HG03095 (cell line): ENCODE results near the gene NUDT2.

ENCODE experiments used
- ATAC-seq: cut with Tn5 transposase; IDR thresholded peaks from one replicate; pipeline ENCODE4 v1.9.1; 2021; ENCODE audit warnings: moderate library complexity; ENCODE audit not compliant: unreplicated experiment

NUDT2 gene

GRCh38 chr9:34370335-34370969 lies 41.1 kb downstream of the NUDT2 start:
- no peak for ATAC-seq

DNA sequence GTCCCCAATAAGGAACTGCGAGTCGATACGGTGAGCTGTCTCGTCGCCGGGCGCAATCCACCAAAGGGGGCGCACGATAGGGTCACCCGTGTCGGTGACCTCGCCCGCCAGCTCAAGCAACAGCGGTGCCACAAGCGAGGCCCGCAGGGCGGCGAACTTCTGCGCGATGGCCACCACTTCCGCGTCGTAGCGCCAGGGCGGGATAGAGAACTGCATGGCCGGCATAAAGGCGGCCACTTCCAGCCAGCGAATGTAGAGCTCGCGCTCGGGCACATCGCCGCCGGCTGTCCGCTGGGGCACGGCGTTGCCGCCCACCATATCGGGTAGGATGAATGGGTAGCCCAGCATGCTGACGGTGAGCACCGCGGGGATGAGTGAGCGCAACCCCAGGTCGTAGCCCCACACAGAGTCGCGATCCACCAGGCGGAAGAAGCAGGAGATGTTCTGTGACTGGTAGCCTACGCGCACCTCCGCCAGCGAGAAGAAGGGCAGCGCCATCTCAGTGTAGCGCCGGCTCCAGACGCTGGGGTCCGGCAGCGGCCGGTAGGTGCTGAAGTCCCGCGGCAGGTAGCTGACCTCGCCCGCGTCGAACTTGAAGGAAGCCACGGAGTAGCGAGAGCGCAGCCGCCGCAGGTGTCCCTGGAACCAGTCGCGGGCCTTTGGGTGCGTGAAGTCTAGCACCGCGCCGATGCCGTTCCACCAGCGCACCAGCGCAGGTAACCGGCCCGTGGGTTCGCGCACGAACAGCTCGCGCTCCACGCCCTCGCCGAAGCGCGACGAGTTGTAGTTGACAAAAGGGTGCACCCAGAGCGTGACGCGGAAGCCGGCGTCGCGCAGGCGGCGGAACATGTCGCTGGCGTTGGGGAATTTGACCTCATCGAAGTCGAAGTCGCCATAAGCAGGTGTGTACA lies 41.9 kb downstream of the NUDT2 start:
- no peak for ATAC-seq

DNA sequence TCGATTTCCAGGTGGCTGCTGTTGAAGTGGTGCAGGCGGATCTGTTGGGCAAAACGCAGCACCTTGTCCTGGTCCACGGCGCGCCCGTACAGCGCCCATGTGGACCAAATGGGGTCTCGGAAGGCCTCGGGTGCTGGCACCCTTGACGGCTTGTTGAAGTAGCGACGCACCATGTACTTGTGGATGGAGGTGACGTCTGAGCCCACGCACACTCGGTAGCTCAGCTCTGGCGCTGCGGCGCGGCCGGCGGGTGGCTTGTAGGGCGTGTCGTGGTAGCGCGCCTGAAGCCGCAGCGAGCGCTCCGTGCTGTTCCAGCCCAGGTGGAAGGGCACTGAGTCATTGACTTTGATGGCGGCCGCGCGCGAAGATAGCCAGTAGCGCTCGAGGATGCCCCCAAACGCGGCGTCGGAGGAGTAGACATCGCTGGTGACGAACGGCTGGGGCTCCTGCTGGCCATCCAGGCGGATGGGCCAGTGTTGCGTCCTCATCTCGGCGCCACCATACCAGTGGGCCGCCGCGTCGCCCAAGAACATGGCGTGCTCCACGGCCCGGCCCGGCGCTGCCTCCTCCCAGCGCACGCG lies 42.6 kb downstream of the NUDT2 start:
- no peak for ATAC-seq

GRCh38 chr9:34372467-34373011 lies 43.2 kb downstream of the NUDT2 start:
- ATAC-seq: no peak

DNA sequence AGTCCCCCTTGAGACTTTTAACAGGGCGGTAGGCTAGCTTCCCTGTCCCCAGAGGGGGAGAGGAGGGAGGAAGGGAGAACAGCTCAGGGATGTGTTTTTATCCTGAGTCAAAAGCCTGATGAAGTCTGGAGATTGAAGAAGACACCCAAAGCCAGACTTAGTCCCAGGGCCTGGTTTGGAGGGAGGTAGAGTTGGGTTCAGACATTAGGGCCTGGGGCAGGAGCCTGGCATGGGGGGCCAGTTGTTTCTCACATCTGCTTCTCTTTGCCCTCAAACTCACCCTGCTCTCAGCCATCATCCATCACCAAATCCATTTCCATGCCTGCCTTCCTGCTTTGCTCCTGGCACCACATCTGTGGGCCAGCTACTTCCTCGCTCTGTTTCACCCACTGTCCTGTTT lies 44.4 kb downstream of the NUDT2 start:
- no peak for ATAC-seq

DNA sequence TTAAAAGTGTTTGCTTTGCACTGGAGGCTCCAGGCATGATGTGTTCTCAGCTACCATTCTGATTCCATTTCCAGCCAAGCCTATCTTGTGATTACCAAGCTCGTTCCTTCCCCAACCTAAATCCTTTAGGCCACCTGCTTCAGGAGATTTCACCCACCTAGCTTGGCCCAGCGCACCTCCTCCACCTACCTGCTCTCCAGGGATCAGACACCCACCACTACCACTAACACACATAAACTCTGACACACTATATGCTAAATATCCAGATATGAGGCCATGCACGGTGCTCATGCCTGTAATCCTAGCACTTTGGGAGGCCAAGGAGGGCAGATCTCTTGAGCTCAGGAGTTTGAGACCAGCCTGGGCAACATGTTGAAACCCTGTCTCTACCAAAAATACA lies 45.0 kb downstream of the NUDT2 start:
- no peak for ATAC-seq

GRCh38 chr9:34374905-34375552 lies 45.7 kb downstream of the NUDT2 start:
- ATAC-seq: no peak

- ATAC-seq: no peak
These were observed 46.7 kb downstream of the NUDT2 start for GRCh38 chr9:34375901-34376595.

GRCh38 chr9:34376596-34377403 lies 47.4 kb downstream of the NUDT2 start, which contains the start of gene MYORG:
Gene MYORG, minus strand, starts transcription at chr9:34376898. Its CDS starts 3,955 bp downstream, at chr9:34372943.
- peak; percentile 82 for ATAC-seq

DNA sequence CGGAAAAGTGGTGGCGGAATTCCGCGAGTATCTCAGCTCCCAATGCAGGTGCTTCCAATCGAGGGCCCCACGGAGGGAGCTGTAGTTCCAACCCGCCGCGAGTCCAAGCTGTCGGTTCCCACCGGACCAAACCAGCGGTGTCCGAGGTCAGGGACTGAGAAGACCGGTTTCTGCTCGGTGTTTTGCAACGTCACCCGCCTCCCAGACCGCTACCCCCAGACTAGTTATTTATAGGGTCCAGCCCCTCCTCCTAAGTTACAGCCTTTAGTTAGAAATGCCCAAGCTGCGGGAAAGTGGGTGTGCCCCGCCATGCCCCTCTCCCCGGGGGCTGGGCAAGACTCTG lies 48.0 kb downstream of the NUDT2 start:
- no peak for ATAC-seq

DNA sequence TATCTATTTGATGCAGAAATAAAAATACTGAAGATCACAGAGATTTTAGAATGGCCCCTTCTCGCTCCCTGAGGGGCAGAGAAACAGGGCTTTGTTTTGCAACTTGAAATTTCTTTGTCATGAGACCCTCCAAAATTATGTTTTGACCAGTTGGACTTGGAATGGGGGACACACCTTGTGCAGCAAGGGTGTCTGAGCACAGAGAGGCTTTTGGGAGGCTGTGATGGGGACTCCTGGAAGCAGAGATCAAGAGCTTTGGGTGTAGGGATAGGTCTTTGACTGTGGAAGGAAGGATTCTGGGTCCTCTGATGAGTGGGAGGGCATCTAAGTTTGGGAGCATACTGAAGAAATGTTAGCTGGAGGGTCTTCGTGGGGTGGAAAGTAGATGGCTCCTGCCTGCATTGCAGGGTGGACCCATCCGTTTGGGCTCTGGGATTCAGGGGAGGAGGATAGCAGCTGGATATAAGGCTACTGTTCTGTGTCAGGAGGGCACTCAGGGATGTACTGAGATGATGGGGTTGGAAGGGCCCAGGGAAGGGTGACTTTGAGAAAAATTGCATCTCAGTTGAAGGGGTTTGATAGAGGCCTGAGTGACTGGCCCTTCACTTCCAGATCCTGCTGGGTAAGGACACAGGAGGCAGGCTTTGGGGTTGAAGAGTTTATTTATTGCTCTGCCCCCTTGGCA lies 49.1 kb downstream of the NUDT2 start:
- no peak for ATAC-seq

GRCh38 chr9:34379334-34380033 lies 50.1 kb downstream of the NUDT2 start:
- no peak for ATAC-seq

DNA sequence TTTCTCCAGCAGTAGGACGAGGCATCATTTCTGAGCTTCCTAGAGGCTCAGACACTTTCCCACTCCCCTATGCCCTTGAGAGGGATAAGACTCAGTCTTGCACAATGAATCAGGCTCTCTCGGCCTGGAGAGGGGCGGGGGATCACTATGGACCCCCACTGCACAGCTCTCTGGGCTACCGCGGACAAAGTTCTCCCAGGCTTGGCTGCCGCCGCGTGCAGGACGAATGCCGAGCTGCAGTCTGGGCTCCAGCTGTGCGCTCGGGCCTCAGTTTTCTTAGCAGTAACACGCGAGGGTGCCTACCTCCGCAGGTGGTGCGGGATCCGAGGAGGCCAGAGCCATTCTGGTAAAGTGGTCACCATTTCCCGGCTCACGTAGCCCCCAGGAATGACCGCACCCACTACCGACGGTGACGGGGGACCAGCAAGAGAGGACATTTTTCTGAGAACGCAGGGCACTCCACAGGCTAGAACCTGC lies 50.7 kb downstream of the NUDT2 start:
- no peak for ATAC-seq

DNA sequence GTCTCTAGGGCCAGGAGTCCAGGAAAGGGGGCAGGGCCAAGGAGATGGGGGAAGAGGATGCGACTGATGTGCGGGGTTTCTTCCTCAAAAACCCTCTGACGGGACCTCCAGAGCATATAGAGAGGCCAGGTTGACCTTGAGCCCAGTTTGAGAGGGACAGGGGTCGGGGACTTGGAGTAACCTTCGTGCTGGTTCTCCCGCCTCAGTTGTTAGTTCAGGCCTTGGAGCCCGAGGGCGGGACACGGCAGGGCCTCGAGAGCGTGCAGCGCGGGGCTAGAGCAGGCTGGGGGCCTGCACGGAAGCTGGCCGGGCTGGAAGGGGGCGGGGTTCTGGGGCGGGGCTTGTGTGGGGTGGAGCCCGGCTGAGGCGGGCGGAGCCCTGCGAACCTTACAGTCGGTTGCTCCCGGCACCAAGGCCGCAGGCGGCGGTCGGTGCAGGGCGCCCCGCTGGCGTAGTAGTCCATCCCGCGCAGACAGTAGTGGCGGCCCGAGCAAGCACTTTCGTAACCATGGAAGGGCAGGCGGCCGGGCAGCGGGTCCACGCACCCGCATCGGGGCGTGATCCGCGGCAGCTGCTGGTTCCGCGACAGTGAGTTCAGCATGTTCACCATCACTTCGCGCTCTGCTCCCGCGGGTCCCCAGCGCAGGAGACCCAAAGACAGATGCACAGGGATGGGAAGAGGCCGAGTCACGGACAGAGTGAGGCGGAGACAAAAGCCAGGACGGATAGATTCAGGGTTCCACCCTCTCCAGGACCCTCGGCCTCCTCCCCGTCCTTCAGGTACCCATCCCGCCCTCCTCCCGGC lies 51.3 kb downstream of the NUDT2 start:
- ATAC-seq: peak; percentile 36

DNA sequence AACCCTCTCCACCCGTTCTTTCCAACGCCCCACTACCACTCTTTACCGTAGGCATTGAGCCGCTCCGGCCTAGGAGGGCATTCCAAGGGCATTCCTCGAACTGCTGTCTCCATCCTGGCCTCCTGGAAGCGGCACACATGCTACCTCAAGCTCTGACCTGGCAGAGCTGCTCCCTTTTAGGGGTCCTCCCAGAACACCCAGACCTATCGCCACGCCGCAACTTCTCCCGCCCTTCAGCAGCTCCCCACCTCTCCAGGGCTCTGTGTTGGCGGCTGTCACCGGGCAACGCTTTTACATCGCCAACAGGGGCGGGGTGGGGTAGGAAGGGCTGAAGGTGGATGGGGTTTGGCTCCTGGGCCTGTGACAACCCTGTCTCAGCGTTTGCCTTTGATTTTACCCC lies 52.0 kb downstream of the NUDT2 start:
- no peak for ATAC-seq

- ATAC-seq: no peak
These were observed 52.7 kb downstream of the NUDT2 start for GRCh38 chr9:34382054-34382453.

DNA sequence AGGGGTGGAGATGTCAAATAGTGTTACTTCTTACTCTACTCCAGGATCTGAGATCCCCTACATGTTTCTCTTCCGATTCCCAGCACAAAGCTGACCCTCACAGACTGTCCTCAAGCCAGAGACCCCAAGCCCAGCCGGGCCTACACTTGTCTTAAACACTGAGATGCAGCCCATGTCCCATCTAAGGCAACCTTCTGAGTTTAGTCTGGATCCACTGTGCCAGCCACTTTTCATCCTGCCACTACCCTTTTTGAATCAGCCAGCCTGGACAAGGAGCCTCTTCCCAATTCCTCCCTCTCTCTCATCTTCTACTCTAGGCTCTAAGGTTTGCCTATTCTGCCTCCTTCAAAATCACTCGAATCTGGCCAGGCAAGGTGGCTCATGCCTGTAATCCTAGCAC lies 53.5 kb downstream of the NUDT2 start:
- ATAC-seq: no peak

- ATAC-seq: no peak
These were observed 54.5 kb downstream of the NUDT2 start for GRCh38 chr9:34383904-34384303.
